Stimulated activated CD8-positive, alpha-beta memory T cell treated with anti-CD3 and anti-CD28 coated beads, Interleukin-4, amount 100 ng/mL, for 1 hour (primary cell): Measurements from ENCODE around the gene ZNF429.
"Not testable (repeated sequence)": the region's sequence is repeated elsewhere in the genome, so short reads cannot be mapped to it uniquely, and the experiment has no call there.

ENCODE experiments used
- DNase-seq, 2 donors: peaks; one replicate each; pipeline ENCODE4 v3.0.0-alpha.2; 2020; ENCODE audit warnings: low read depth in 2 of 2, low spot score in 1 of 2

Gene ZNF429

GRCh38 chr19:21505459-21506451 is at the start of gene ZNF429:
Gene ZNF429, plus strand, starts transcription at chr19:21505602. Its CDS starts 170 bp downstream, at chr19:21505772.
- DNase-seq: peak; percentile 74 to 81

GRCh38 chr19:21460686-21461085 is 44.7 kb upstream of the ZNF429 start:
- DNase-seq: no peak

GRCh38 chr19:21462540-21462939 is 42.9 kb upstream of the ZNF429 start:
- no peak for DNase-seq

DNA sequence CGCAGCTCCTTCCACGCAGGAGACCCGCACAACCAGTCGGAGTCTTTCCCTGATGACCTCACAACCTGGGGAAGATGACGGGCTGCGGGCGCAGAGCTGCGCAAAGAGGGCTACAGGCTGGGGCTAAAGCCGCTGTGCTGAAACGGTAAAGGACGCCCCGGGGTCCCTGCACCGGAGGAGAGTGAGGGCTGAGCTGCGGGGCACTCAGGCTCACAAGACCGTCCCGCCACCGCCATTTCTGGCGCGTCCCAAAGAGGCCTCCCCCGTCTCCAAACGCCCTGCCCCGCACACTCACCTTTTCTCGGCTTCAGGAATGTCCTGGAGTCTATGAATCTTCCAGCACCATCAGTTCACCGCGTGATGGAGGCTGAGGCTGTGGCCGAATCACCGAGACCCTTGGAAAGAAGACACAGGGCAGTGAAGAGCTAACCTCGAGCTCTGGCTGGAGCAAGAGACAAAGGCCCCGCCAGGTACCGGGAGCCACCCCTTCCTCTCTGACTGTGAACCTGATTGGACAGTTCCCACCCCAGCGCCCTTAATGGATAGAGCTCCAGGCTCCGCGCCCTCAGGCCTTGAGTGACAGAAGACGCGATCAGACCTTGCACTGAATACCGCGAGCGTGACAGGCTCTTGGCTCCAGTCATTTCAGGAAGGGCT is 41.8 kb upstream of the ZNF429 start:
- DNase-seq: no peak

DNA sequence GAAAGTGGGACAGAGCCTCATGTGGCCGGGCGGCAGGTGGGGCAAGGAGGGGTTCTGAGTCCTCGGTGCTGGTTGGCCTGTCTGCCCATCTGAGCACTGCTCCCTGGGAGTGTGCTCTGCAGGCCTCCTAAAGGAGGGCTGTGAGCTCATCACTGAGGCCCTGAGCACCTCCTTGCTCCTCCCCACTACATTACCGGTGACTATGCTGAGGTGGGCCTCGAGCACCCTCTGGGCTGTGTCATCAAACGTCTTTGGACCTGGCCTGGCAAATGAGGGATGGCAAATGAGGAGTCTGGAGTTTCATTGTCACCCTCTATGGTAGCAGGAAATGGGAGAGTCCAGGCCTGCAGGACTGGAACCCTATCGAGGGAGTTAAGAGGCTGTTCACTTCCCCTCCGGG is 38.8 kb upstream of the ZNF429 start:
- no peak for DNase-seq

GRCh38 chr19:21468791-21469190 is 36.6 kb upstream of the ZNF429 start:
- no peak for DNase-seq

GRCh38 chr19:21472507-21472906 is 32.9 kb upstream of the ZNF429 start:
- no peak for DNase-seq

DNA sequence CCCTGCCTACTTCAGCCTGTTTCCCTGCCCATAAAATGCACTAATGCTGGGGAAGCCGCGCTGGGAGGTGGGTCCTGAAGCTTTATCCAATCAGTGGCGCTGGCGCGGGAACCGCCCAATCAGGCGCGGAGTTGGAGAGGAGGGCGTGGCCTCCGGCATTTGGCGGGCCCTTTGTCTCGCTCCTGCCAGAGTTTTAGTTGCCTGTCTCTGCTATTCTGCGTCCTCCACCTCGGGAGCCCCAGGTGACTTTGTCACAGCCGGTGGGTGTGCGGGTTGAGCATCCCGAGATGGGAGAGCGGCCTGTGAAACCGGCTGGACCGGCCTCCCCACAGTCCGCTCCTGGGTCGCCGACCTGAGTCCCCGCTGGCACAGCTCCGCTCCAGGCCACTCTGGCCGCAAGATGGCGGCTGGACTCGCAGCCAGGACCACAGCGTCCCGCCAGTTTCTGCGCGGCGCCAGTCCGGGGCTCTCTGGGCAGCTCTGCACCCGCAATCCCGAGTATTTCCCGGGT is 30.7 kb upstream of the ZNF429 start:
- peak; percentile 20 to 61 for DNase-seq

DNA sequence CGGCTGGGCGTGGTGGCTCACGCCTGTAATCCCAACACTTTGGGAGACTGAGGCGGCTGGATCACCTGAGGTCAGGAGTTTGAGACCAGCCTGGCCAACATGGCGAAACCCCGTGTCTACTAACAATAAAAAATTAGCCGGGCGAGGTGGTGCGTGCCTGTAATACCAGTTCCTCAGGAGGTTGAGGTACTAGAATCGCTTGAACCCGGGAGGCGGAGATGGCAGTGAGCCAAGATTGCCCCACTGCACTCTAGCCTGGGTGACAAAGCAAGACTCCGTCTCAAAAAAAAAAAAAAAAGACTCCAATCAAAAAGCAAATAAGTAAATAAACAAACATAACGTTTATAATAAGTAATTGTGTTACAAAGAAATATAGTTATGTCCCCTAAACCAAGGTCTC is 23.0 kb upstream of the ZNF429 start:
- not testable (repeated sequence) for DNase-seq

DNA sequence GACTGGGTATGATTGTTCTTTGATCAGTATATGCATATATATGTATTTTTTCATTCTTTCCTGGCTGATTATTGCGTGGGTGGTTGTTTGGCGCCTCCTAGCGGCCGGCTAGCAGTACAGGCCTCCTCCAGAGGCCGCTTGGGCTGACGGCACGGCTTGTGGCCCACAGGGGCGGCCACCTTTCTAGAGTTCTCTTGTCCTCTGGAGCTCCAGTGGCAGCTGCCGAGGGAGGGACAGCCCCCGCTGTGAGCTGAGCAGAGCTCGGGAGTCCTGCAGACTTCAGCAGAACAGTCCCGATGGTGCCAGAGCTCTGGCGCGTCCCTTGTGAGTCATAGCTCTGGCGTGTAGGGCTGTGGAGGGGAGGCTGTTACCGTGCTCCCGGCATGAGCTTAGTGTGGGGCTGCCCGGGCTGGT is 22.5 kb upstream of the ZNF429 start:
- DNase-seq: peak in 1 of 2 donors; percentile 48

GRCh38 chr19:21483589-21484170 is 21.7 kb upstream of the ZNF429 start:
- peak in 1 of 2 donors; percentile 42 for DNase-seq

DNA sequence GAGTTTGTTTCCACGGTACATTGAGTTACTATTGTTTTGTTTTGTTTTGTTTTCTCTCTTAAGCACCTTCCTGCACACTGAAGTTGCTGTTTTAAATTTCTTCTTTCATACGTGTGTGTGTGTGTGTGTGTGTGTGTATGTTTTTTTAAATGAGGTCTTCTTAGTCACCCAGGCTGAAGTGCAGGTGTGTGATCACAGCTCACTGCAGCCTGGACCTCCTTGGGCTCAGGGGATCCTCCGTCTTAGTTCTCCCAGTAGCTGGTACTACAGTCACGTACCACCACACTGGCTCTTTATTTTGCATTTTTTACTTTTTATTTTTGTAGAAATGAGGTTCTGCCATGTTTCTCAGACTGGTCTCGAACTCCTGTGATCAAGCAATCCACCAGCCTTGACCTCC is 20.8 kb upstream of the ZNF429 start:
- no peak for DNase-seq

- DNase-seq: no peak
Measured at GRCh38 chr19:21485926-21486325, 19.5 kb upstream of the ZNF429 start.

DNA sequence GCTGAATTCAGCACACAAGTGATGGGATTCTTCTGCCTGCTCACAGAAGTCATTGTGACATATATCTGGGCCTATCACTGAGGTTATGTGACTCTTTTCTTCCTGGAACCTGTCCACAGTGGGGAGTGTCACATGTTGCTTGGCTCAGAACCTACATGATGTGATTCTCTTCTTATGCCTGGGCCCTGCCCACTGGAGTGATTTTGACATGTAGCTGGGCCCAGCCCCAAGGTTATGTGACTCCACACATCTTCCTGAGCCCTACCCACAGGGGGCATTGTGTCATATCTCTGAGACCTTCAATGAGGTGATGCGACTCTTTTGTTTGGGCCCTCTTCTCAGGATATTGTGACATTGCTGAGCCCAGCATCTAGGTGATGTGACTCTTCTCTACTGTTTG is 17.4 kb upstream of the ZNF429 start:
- no peak for DNase-seq

GRCh38 chr19:21491146-21491545 is 14.3 kb upstream of the ZNF429 start:
- no peak for DNase-seq

DNA sequence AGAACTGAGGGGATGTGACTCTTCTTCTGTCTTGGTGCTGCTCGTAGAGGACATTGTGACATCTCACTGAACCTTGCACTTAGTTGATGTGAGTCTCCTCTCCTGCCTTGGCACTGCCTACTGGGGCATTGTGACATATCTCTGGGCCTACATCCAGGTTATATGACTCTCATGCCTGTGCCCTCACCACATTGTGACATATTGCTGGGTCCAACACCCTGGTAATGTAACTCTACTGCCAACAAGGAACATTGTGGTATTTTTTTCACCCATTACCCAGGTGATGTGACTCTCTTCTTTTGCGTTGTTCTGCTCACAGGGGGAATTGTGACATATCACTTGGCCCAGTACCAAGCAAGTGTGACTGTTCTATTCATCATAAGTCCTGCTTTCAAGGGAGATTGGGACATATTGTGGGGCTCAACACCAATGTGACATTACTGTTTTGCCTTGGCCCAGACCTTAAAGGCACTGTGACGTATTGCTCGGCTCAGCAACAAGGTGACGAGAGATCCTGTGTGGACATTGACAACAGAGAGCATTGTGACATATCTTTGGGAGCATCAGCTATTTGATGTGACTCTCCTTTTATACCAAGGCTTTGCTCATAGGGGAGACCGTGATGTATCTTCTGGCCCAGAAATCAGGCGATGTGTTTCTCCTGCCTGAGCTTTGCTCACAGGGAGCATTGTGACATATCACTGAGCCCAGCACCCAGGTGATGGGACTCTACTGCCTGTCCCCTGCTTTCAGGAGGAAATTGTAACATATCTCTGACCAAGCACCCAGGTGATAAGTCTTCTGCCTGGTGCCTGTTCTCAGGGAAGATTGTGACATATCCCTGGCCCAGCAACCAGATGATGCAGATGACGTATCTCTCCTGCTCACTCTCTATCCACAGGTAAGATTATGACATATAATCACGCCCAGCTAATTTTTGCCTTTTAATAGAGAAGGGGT is 12.2 kb upstream of the ZNF429 start:
- no peak for DNase-seq

DNA sequence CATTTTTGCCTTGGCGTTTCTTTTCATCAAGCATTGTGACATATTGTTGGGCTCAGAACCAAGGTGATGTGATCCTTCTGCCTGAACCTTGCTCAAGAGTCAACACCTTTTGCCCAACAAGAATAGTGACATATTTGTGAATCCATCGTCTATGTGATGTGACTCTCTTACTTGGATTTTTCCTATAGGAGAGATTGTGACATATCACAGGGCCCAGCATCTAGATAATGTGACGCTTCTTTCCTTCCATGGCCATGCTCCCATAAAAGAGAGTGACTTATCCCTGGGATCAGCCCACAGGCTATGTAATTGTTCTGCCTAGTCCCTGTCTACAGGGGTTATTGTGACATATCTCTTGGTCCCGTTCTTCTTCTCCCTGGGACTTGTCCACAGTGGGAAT is 8.5 kb upstream of the ZNF429 start:
- DNase-seq: no peak

- no peak for DNase-seq
Measured at GRCh38 chr19:21498651-21499050, 6.8 kb upstream of the ZNF429 start.

- no peak for DNase-seq
Measured at GRCh38 chr19:21508198-21508597, 2.8 kb downstream of the ZNF429 start.

GRCh38 chr19:21511058-21511457 is 5.7 kb downstream of the ZNF429 start:
- DNase-seq: not testable (repeated sequence)
